Upper lobe of left lung (tissue), 6 donors: ENCODE results near the gene NR2F1. TPM values are rescaled to one million over a fixed set of nuclear protein-coding genes. Genes with fewer than 3 reads are reported as not detected.

ENCODE experiments used
- ATAC-seq, 2 donors: fragments of 200-7000 bp; cut with Tn5 transposase; one replicate each; pipeline ENCODE4 v1.9.1; 2022; ENCODE audit warnings: mild to moderate bottlenecking in 2 of 2, moderate library complexity in 2 of 2; ENCODE audit not compliant: low FRiP score in 2 of 2
- DNase-seq, 2 donors: peaks; one replicate each; pipeline ENCODE4 v3.0.0-alpha.2; 2019 to 2020
- H3K27ac ChIP-seq, 4 donors: fragments of 200-600 bp; sonication (generic); one replicate each; pipeline ENCODE4 v1.5.1; 2016 to 2019
- H3K27me3 ChIP-seq, 4 donors: fragments of 200-600 bp; sonication (generic); one replicate each; pipeline ENCODE4 v1.5.1; 2017 to 2019
- H3K36me3 ChIP-seq, 4 donors: fragments of 200-600 bp; sonication (generic); one replicate each; pipeline ENCODE4 v1.5.1; 2016 to 2019
- H3K4me1 ChIP-seq, 4 donors: fragments of 200-600 bp; sonication (generic); one replicate each; pipeline ENCODE4 v1.5.1; 2018 to 2019
- H3K4me3 ChIP-seq, 4 donors: fragments of 200-600 bp; sonication (generic); one replicate each; pipeline ENCODE4 v1.5.1; 2017 to 2019; ENCODE audit warnings: mild to moderate bottlenecking in 2 of 4, moderate library complexity in 1 of 4
- H3K9me3 ChIP-seq, 4 donors: fragments of 200-600 bp; sonication (generic); one replicate each; pipeline ENCODE4 v1.5.1; 2018 to 2019
- CTCF ChIP-seq, 6 experiments: fragments of 450-650 bp in 4 of 6; fragments of 200-600 bp in 2 of 6; sonication (generic) in 2 of 6; IDR thresholded peaks; one replicate each; pipeline ENCODE4 v1.5.1; 2016 to 2019; ENCODE audit warnings: antibody characterized with exemption in 6 of 6
- EP300 ChIP-seq, 4 donors: sonication (generic); formaldehyde crosslinking; IDR thresholded peaks; one replicate each; pipeline ENCODE4 v1.5.1; 2017; ENCODE audit warnings: antibody characterized with exemption in 4 of 4, control low read depth in 2 of 4
- POLR2A ChIP-seq, 4 donors: fragments of 450-650 bp; IDR thresholded peaks; one replicate each; pipeline ENCODE4 v1.5.1; 2016 to 2017; ENCODE audit warnings: antibody characterized with exemption in 4 of 4, mild to moderate bottlenecking in 2 of 4
- POLR2AphosphoS5 ChIP-seq, 2 donors: sonication (generic); formaldehyde crosslinking; IDR thresholded peaks; one replicate each; pipeline ENCODE4 v1.5.1; 2017; ENCODE audit warnings: antibody characterized with exemption in 2 of 2
- WGBS, 2 donors: methylation state at CpG; one replicate each; pipeline ENCODE4 v1.1.5; 2017 to 2018; 5-methylcytosine and 5-hydroxymethylcytosine counted together
- total RNA-seq, 6 donors: library from RNA; depleted of rRNA in 4 of 6; stranded (reverse); fragments of >200 nt in 4 of 6; gene quantifications; one replicate each; pipeline versions ENCODE4 v1.1.0 to v1.2.1, GENCODE V29; 2016 to 2021
- donor health status: DM: no; HTN: no; CAD: no; lungs with moderate emphysema.
- donor health status: DM: no; HTN: yes; CAD: no; lungs with severe emphysema.

The NR2F1 gene
- total RNA-seq, 6 donors from 2014 or later = 8.9 to 70.3 (median 29.4) TPM

- WGBS, 2 donors = 70 to 78% methylated on average over 2 to 4 of the region's 4 CpGs
- no peak for ATAC-seq
- Histone ChIP-seq H3K27ac (peak overlapping the region in 2 of 4 donors; percentile 12 to 37), H3K9me3 (no peaks in the 10 kb centered on the region), H3K4me3 (peak overlapping the region in 1 of 4 donors; percentile 7), H3K36me3 (no peaks in the 10 kb centered on the region), H3K27me3 (peaks cover 0 to 34% (median 23%) of the 10 kb centered on the region in 4 donors), H3K4me1 (peaks cover 0 to 15% (median 2%) of the 10 kb centered on the region in 4 donors)
- no peak for DNase-seq
- no peak for TF ChIP-seq CTCF (IDR thresholded peaks at IDR 0.05)
- no peak for TF ChIP-seq EP300 (IDR thresholded peaks at IDR 0.05)
- TF ChIP-seq POLR2A (IDR thresholded peaks at IDR 0.05) = no peak
- no peak for TF ChIP-seq POLR2AphosphoS5 (IDR thresholded peaks at IDR 0.05)
Measured at GRCh38 chr5:93591323-93591945, 8.4 kb downstream of the NR2F1 start.

- peaks cover 0 to 22% (median 13%) of the 10 kb centered on the region in 4 donors for H3K4me1 ChIP-seq
- no peaks in the 10 kb centered on the region for H3K9me3 ChIP-seq
- WGBS, 2 donors = 49 to 63% methylated on average over 5 of the region's 5 CpGs
- H3K4me3 ChIP-seq = peak overlapping the region in 1 of 4 donors; percentile 10
- H3K27ac ChIP-seq = peak overlapping the region in 2 of 4 donors; percentile 14 to 68
- TF ChIP-seq POLR2AphosphoS5 (IDR thresholded peaks at IDR 0.05) (no peak), POLR2A (IDR thresholded peaks at IDR 0.05) (no peak), EP300 (IDR thresholded peaks at IDR 0.05) (no peak), CTCF (IDR thresholded peaks at IDR 0.05) (no peak)
- H3K36me3 ChIP-seq = no peaks in the 10 kb centered on the region
- peaks cover 0 to 39% (median 25%) of the 10 kb centered on the region in 4 donors for H3K27me3 ChIP-seq
- DNase-seq = no peak
- no peak for ATAC-seq
Measured at GRCh38 chr5:93592883-93593282, 9.9 kb downstream of the NR2F1 start.

GRCh38 chr5:93593476-93594131 lies 10.6 kb downstream of the NR2F1 start:
- DNase-seq (peak in 1 of 2 donors; percentile 53), ATAC-seq (no peak)
- no peaks in the 10 kb centered on the region for H3K9me3 ChIP-seq
- H3K4me3 ChIP-seq = peak overlapping the region in 1 of 4 donors; percentile 10
- H3K4me1 ChIP-seq = peaks cover 0 to 18% (median 13%) of the 10 kb centered on the region in 4 donors
- no peaks in the 10 kb centered on the region for H3K36me3 ChIP-seq
- H3K27ac ChIP-seq = peak overlapping the region; percentile 14 to 68 (median 38)
- WGBS, 2 donors = 31 to 35% methylated on average over 20 to 30 of the region's 30 CpGs
- peaks cover 0 to 41% (median 22%) of the 10 kb centered on the region in 4 donors for H3K27me3 ChIP-seq
- TF ChIP-seq POLR2AphosphoS5 (IDR thresholded peaks at IDR 0.05) (no peak), POLR2A (IDR thresholded peaks at IDR 0.05) (no peak), CTCF (IDR thresholded peaks at IDR 0.05) (no peak), EP300 (IDR thresholded peaks at IDR 0.05) (no peak)

DNA sequence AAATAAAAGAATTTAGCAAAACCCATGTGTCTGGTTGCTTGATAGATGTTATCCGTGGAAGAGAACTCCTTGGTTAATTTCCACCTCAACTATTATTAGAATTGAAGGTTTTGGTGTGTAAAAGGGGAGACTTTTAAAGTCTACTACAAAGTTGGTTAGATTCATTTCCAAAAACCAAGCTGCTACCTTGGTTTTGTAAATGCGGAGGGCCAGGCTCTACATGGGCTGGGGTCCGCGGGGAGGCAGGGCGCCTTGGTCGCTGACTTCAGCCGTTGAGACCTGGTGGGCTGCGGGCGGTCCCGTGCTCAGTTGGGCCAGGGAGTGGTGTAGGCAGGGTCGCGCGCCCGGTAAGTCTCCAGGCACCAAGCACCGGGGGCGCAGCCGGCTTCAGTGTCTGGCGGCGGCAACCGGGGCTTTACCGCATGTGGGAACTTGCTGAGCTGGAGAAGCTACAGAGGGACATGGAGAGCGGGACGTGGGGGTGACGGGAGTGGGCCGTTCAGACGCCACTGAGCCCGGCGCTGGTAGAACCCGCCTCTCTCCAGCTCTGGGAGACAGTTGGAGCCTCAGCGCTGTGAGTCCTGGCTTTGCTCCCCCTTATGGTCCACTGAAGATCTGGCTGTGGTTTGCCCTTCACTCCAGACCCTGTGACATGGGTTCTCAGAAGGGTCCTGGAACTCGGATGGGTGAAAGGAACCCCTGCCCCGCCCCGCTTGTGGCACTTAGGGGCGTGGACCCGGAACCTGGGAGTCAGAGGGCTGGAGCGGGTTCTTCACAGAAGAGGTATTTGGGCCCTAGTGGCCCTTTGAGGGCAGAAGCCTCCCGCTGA lies 11.8 kb downstream of the NR2F1 start:
- Histone ChIP-seq H3K4me3 (no peak overlapping the region), H3K27ac (peak overlapping the region; percentile 3 to 74 (median 26)), H3K4me1 (peaks cover 0 to 18% (median 14%) of the 10 kb centered on the region in 4 donors), H3K9me3 (no peaks in the 10 kb centered on the region), H3K27me3 (peaks cover 0 to 49% (median 28%) of the 10 kb centered on the region in 4 donors), H3K36me3 (no peaks in the 10 kb centered on the region)
- peak in 1 of 2 donors; percentile 77 for DNase-seq
- WGBS, 2 donors = 27 to 41% methylated on average over 19 to 37 of the region's 37 CpGs
- no peak for TF ChIP-seq POLR2A (IDR thresholded peaks at IDR 0.05)
- TF ChIP-seq CTCF (IDR thresholded peaks at IDR 0.05) = no peak
- no peak for TF ChIP-seq POLR2AphosphoS5 (IDR thresholded peaks at IDR 0.05)
- no peak for TF ChIP-seq EP300 (IDR thresholded peaks at IDR 0.05)
- no peak for ATAC-seq
